HG03095 (cell line): ENCODE results near the gene RBM17.
"Not testable (repeated sequence)": the region's sequence is repeated elsewhere in the genome, so short reads cannot be mapped to it uniquely, and the experiment has no call there.

Experiments
- ATAC-seq: cut with Tn5 transposase; IDR thresholded peaks from one replicate; pipeline ENCODE4 v1.9.1; 2021; ENCODE audit warnings: moderate library complexity; ENCODE audit not compliant: unreplicated experiment

Gene RBM17

DNA sequence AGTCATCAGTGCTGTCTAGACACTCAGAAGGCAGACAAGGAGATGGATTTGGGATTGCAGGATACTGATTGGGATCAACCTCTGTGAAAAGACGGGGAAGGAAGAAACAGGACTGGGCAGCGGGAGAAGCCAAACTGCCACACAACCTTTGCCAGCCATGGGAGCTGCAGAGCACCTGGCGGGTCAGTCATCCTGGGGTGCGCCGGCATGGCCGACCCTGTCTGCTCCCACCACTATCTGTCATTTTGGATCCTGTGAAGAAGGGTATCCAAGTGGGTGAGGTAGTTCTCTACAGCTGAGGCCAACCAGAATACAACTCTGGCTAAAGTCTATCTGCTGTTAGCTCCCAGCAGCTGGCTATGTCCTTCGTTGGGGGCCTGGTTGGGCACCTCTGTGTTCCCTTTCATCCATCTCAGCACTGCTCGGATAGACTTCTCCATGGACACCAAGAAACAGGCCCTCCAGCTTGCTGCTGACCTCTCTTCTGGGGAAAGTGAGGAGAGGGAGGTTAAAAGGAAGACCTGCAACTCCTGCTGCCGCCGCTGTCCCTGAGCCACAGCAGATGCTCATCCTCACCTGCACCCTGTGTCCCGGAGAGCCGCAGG lies 11.7 kb upstream of the RBM17 start:
- no peak for ATAC-seq

DNA sequence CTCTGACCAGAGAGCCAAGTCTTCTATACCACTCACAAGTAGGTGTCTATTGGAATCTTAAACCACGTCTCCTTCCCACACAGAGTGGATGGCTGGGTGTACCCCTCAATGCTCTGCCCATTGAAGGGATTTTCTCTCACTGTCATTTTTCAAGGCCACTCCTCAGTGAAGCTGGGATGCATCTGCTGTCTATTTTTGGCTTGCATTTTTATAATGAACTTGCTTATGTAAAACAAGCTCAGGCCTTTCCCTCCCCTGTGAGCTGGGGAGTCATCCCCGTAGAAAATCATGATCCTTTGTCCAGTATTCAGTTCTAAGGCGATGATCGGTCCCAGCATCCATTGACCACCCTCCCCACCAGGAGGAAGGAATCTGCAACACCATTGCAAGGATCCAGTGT lies 9.8 kb upstream of the RBM17 start:
- no peak for ATAC-seq

DNA sequence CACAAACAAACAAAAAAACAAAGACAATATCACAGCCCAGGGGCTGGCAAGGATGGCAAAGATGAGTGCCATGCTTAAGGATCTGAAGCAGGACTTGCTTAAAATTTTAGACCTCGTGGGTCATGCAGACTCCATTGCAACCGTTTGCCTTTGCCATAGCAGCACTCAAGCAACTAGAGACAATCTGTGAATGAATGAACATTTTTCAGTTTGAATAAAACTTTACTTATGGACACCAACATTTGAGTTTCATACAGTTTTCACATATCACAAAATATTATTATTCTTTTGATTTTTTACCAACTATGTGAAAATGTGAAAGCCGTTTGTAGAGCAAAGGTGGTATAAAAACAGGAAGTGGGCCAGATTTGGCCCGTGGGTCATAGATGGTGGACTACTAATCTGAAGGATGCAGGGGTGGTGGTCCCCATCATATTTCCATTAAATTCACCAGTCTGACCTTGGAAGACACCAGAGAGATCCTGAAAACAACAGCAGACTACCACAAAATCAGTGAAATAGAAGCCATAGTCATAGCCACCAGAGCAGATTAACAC lies 8.3 kb upstream of the RBM17 start:
- no peak for ATAC-seq

DNA sequence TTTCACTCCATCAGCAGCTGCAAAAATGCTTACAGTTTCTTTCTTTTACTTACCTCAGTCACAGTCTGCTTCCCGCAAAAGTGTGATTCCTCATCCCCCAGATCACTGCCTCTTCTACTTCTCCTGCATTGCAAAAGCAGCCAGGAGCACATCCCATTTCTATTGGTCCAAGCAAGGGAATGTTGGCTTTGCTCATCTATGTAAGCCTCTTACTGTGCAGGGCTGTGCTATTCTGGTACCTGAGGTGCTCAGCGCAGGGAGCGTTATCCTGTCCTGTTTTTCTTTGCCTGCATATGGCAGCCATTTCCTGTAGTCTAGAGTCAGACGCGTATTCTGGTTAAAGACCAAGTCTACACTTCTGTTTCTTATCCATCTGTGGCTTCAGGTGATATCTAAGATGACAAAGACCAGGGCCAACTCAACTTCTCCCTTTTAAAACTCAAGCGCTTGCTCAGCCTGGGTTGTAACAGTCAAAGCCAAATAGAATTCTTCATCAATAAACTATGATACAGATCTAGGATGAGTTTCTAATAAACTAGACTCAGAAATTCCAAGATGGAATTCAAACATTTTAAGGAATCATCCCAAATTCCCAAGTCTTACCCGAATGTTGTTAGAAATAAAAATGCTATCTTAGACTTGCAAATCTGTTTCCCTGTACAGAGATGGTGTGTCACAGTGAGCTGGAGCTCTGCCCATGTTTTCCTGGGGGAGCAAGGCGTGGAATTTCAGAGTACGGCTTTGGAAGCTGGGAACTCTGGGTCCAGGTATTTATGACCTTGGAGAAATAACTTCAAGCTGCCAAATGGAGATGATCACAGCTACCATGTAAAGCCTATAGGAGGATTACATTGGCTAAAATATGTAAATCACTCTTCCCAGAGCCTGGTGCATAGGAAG lies 6.1 kb upstream of the RBM17 start:
- no peak for ATAC-seq

DNA sequence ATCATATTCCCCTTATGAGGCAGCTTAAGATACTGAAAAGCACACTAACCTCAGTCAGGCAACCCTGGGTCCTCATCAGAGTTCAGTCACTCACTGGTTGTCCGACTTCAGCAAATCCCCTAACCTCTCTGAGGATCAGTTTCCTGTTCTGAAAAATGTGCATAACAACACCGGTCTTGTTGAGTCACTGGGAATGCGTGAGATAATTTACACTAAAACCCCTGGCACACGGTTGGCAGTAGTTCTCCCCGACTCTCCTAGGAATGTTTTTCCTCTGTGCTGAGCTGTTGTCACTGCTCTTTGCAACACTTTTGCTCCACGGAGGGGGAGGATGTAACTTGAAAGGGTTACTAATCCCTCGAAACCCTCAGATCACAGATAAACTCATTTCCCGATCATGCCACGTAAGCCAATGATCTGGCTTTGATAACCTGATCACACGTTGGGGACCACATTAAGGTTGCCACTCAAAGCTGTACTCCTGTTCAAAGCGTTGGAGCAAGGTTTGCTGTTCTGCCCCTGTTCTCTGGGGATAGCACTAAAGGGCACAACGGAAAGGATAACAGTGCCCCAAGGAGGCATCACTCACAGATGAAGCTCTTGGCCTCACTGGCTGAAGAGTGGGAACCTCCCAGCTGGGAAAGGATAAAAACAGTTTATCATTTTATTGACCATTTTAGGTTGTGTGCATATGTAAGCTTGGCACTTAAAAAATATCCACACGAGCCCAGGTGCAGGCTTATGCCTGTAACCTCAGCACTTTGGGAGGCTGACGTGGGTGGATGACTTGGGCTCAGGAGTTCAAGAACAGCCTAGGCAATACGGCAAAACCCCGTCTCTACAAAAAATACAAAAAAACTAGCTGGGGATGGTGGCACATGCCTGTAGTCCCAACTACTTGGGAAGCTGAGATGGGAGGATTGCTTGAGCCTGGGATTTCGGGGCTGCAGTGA lies 5.0 kb upstream of the RBM17 start:
- ATAC-seq, result no peak

DNA sequence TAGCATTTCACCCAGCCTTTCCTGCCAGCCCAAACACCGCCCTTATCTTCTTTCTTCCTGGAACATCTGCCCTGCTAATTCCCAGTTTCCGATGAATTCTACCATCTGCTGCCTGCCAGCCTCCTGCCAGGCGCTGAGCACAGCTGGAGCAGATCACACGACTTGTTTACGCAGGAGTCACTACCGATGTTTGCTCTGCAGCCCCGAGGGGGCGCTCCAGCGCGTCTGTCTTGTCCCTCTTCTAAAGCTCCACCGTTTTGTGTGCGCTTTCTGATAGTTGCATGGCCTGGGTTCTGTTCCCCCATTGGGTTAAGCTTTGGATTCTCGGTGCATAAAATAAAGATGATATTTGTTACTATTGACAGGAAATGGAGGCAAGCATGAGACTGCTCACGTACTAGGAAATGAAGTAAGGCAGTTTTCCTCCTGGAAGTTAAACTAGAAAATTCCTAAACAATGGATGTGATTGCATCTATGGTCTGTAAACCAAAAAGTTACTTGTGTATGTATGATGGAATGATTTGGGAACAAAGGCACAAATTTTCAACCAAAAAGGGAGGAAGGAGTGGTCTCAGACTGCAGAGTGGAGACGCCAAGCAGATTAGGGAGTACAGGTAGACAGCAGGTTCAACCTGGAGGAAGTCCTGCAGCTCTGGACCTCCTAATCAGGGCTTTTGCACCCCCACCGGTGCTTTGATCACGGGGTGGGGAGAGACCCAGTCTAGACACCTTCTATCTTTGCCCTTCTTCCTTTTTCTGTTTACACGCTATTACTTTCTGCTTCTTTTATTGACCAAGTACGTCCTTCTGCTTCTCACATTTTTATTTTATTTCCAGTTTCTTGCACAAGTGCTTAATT lies 2.2 kb upstream of the RBM17 start:
- ATAC-seq, result peak; percentile 44

DNA sequence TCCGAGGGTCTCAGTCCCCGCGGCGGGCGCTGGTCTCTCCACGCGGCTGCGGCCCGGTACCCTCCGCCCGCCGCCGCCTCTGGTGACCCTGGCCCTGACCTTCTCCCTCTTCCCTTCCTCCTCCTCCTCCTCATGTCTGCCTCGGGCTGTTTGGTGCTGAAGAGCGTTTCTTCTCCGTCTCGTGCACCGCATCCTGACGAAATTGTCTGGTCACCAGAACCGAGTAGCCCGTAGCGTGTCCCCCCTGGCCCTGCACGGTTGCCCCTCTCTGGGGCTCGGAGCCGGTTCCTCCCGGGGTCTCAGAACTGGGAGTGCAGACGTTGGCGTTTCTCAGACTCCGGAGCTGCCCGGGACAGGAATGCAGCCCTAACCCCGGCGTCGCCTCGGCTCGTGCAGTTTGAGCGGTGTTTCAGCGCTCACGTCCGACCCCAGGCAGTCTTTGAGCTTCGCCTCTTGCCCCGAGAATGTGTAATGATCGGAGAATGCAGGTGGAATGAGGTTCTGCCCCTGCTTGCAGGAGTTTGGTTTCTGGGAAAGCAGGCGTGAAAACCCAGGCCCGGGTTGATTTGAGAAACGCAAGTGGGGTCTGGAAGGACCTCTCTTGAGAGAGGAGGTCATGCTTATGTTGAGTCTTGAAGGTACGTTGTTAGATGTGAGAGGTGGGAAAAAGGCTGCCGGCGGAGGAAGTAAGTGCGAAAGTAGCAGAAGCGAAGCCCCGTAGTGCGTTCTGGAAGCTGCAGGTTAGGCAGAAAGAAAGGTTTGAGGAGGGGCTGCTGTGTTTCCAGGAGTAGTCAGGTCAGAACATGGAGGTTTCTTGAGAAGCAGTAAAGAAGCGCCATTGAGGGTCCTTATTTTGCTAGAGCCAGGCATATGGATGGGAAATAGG lies 743 bp downstream of the RBM17 start:
- ATAC-seq, result peak; percentile 12

DNA sequence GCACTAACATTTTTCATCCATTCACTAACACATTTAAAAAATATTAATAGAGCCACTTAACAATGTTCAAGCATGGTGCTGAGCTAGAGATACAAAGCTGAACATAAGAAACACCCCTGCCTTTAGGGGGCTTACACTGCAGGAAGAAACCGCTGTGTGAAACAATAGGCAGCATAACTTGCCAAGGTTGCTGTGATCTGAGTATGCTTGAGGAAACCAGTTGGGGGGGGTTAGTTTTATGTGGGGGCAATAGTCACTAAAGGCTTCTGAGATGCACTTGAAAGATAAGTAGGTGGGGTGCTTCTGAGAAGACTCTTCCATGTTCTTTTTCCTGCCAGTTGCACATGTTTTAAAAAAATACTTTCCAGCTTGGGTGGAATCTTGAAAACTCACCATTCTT lies 2.8 kb downstream of the RBM17 start:
- no peak for ATAC-seq

DNA sequence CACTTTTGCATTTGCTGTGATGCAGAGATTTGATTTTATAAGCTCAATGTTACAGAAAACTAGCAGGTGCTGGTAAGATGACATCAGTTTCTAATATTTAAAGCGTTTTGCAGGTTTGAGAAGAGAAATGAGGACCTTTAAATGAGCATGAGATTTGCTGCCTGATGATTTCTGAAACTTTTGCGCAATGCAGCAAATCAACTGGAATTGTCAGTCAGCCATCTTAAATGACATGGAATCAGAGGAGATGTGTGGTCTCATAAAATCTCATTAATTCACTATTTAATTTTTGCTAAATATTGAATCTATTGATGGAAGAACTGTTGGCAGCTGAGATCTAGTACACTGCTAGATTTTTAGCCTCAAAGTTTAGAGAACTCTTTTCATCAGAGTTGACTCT lies 3.9 kb downstream of the RBM17 start:
- no peak for ATAC-seq

DNA sequence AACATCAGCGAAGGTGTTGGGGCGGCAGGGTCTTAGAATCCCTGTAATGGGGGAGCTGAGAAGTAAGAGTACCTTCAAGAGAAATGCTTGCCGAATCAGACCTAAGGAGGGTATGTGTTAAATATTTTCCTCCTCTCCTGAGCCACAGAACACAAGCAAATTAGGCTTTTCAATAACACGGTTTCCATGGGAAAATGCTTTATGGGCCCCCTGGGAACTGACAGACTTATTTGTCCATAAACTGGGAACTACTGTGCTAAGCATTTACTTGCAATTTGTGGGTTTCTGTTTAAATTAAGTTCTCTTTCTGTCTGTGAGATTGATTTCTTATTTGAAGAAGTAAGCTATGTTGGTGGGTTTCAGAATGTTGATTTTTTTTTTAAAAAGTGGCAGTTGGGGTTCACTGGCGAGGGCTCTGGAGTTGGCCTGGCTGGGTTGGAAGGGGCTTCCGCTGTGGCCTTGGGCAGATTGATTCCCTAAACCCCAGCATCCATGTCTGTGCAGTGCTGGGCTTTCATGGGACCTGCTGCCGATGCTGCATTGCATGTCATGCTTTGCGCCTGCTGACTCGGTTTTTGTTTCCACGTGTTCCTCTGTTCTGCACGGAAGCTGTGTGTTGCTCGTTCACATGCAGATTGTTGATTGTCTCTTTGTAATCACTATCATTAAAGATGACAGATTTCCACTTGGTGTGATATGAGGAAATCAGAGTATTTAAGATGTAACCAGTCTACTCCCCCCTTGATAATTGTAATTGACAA lies 7.2 kb downstream of the RBM17 start:
- no peak for ATAC-seq

DNA sequence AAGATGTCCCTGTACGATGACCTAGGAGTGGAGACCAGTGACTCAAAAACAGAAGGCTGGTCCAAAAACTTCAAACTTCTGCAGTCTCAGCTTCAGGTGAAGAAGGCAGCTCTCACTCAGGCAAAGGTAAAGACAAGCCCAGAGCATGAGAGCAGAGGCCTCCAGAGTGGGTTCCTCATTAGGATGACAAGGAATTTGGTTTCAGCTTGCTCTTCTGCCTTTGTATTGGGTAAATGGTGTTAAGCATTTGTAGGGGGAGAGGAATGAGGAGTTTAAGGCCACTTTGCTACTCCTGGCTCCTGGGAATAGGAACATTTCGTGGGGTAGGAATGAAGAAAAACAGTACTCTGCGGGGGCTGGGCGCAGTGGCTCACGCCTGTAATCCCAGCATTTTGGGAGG lies 8.2 kb downstream of the RBM17 start:
- no peak for ATAC-seq

DNA sequence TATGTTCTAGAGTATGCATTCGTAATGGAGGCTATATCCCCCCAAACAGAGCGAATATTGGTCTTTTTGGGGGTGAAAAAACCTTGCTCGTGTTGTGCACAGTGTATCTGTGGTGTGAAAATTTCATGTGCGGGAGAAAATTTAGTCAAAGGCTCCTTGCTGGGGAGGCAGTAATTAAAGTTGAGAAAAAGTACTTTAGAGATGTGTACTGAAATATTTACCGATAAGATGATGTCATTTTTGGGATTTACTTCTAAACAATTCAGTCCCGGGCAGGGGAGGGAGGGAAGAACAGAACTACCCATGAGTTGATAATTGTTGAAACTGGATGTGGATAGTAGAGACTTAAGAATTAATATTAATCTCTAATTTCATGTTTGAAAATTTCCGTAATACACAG lies 9.3 kb downstream of the RBM17 start:
- ATAC-seq, result no peak

DNA sequence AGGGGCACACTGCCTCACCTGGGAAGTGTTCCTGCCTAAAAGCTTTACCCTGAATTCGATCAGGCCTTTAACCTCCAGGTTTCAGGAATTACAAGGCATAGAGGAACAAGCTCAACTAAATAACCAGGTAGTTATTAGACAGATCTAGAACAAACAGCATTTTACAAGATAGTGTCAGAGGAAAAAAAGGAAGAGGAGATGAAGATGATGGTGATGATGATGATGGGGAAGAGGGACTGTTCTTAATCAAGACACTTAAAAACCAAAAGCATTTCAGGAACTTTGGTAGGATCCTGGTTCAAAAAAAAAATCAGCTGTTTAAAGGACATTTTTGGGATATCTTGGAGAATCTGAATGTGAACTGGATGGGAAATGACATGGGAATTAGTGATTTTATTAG lies 11.5 kb downstream of the RBM17 start:
- ATAC-seq, result no peak

DNA sequence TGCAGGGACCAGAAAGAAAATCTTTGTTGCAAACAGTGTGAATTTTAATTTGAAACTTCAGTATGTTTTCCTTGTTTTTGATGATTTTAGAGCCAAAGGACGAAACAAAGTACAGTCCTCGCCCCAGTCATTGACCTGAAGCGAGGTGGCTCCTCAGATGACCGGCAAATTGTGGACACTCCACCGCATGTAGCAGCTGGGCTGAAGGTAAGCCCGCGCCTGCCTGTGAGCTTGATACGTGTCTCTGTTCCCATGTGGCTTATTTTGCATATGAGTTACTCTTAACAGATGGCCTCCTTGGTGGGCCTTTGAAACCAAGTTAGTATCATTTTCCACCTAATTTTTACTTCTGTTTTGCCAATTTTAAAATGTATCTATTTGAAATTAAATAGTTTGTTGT lies 12.3 kb downstream of the RBM17 start:
- ATAC-seq, result peak; percentile 92

DNA sequence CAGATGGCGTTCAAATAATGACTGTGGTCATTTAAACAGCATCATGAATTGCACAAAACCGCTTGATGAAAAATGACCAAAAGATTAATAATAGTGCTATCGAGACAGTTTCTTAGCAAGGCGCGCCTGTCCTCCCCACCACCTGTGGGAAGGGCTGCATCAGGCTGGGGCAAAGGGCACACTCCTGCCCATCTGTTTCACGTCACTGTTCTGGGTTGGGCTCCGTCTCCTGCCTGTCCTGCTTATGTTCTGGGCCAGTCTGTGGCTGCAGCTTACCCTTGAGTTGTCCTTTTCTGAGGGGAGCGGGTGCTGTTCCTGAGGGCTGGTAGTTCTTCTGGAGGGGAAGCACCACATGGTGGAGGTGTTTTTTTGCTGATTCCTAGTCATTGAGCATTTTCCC lies 13.3 kb downstream of the RBM17 start:
- ATAC-seq, result no peak

DNA sequence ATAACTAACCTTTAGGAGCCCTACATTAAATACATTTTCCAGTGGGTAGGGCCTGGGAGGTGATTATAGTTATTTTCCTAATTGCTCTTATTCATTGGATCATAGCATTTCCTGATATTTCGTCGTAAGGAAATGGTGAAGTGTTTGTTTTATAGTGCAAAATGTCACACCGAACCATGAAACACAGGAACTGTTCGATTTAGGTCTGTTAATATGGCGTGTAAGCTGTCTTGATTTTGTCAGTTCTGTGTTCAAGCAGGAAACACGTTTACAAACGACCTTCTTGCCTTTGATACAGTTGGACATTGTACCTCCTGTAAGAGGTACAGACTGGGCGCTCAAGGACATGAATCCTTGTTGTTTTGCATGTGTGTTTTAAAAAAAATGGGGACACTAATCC lies 14.8 kb downstream of the RBM17 start:
- no peak for ATAC-seq

DNA sequence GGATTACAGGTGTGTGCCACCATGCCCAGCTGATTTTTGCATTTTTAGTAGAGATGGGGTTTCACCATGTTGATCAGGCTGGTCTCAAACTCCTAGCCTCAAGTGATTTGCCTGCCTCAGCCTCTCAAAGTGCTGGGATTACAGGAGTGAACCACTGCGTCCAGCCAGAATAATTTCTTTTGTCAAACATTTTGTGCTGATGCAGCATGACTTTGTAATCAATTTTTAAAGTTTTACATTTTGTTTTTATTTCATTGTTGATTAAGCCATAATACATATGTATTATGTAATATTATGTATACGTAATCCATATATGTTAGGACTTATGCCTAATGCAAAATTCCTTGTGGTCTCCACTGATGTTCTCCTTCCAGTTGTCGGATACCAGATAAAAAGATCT lies 18.8 kb downstream of the RBM17 start:
- not testable (repeated sequence) for ATAC-seq

DNA sequence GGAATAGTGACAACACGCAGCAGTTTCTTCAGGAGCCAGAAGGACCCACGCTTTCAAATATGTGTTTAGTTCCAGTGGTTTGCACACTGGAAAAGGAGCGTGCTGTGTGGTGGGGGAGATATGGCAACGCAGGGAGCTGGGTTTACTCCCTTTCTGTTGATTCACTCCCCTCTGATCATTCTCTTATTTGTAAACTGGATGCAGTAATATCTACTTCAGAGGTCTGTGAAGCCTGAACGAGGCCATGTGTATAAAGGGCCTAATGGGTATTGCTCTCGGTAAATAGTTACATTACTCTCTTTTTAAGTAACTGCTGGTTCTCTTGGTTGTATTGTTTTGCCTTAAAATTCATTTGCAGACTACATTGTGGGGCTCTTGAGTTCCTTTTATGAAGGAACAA lies 19.2 kb downstream of the RBM17 start:
- ATAC-seq, result no peak
